ENCODE measurements around the gene GMDS. TPM values are rescaled to one million over a fixed set of nuclear protein-coding genes. Genes with fewer than 3 reads are reported as not detected.

Gene GMDS
- total RNA-seq, 1 experiment from 2014 or later = 31.1 TPM

GRCh38 chr6:2237001-2237400, 8.4 kb downstream of the GMDS start:
- Histone ChIP-seq H3K4me1 (no peaks in the 10 kb centered on the region), H3K4me3 (ENCODE audit: low read depth, low read length) (no peak overlapping the region), H3K27me3 (replicated peaks; ENCODE audit: control insufficient read depth, insufficient read depth, low read length) (no peaks in the 10 kb centered on the region), H3K9me3 (no peaks in the 10 kb centered on the region), H3K36me3 (ENCODE audit: control insufficient read depth, insufficient read depth, low read length) (no peaks in the 10 kb centered on the region)
- Mint-ChIP-seq H3K4me3 (ENCODE audit: unreplicated experiment) (no peak overlapping the region), H3K36me3 (ENCODE audit: insufficient read depth, unreplicated experiment) (no peaks in the 10 kb centered on the region), H3K27ac (ENCODE audit: unreplicated experiment) (no peak overlapping the region), H3K9me3 (ENCODE audit: unreplicated experiment) (no peaks in the 10 kb centered on the region), H3K4me1 (ENCODE audit: low read depth, unreplicated experiment) (no peaks in the 10 kb centered on the region), H3K27me3 (ENCODE audit: insufficient read depth, unreplicated experiment) (no peaks in the 10 kb centered on the region)
- intact Hi-C loops (cut with micrococcal nuclease; ENCODE audit: unreplicated experiment) = no loop called here
- TF ChIP-seq CTCF (IDR thresholded peaks at IDR 0.05; ENCODE audit: insufficient read depth in 1 of 2, low read depth in 1 of 2, low read length in 1 of 2, severe bottlenecking in 1 of 2, unreplicated experiment in 1 of 2) = no peak
- ChIA-PET CTCF (interaction anchor here (1.1 kb wide), 1 partner anchor 28 kb away, joined by 3 read pairs; no protein-coding TSS in a partner anchor), POLR2A (no interaction called here)
- BruUV-seq (replicated peaks) = no TSS peak
- DNase-seq = no peak

- Histone ChIP-seq H3K9me3 (no peaks in the 10 kb centered on the region), H3K27me3 (replicated peaks; ENCODE audit: control insufficient read depth, insufficient read depth, low read length) (no peaks in the 10 kb centered on the region), H3K4me1 (no peaks in the 10 kb centered on the region), H3K4me3 (ENCODE audit: low read depth, low read length) (no peak overlapping the region), H3K36me3 (ENCODE audit: control insufficient read depth, insufficient read depth, low read length) (no peaks in the 10 kb centered on the region)
- ChIA-PET CTCF (interaction anchor here (1.0 to 1.1 kb wide), 2 partner anchors 27 kb away, joined by 3 read pairs; no protein-coding TSS in a partner anchor), POLR2A (no interaction called here)
- H3K27ac Mint-ChIP-seq (ENCODE audit: unreplicated experiment) = no peak overlapping the region
- no TSS peak for BruUV-seq (replicated peaks)
- no peaks in the 10 kb centered on the region for H3K27me3 Mint-ChIP-seq (ENCODE audit: insufficient read depth, unreplicated experiment)
- no peak overlapping the region for H3K4me3 Mint-ChIP-seq (ENCODE audit: unreplicated experiment)
- DNase-seq = no peak
- intact Hi-C loops (cut with micrococcal nuclease; ENCODE audit: unreplicated experiment) = no loop called here
- no peaks in the 10 kb centered on the region for H3K4me1 Mint-ChIP-seq (ENCODE audit: low read depth, unreplicated experiment)
- no peaks in the 10 kb centered on the region for H3K36me3 Mint-ChIP-seq (ENCODE audit: insufficient read depth, unreplicated experiment)
- TF ChIP-seq CTCF (IDR thresholded peaks at IDR 0.05; ENCODE audit: insufficient read depth in 1 of 2, low read depth in 1 of 2, low read length in 1 of 2, severe bottlenecking in 1 of 2, unreplicated experiment in 1 of 2) = no peak
- no peaks in the 10 kb centered on the region for H3K9me3 Mint-ChIP-seq (ENCODE audit: unreplicated experiment)
Measured at GRCh38 chr6:2235777-2236495, 9.5 kb downstream of the GMDS start.

- H3K27me3 Mint-ChIP-seq (ENCODE audit: insufficient read depth, unreplicated experiment) = no peaks in the 10 kb centered on the region
- no peaks in the 10 kb centered on the region for H3K9me3 Mint-ChIP-seq (ENCODE audit: unreplicated experiment)
- no peak for DNase-seq
- no peaks in the 10 kb centered on the region for H3K36me3 Mint-ChIP-seq (ENCODE audit: insufficient read depth, unreplicated experiment)
- intact Hi-C loops (cut with micrococcal nuclease; ENCODE audit: unreplicated experiment) = no loop called here
- H3K4me1 ChIP-seq = peaks cover 4% of the 10 kb centered on the region
- ChIA-PET CTCF (no interaction called here), POLR2A (no interaction called here)
- no peaks in the 10 kb centered on the region for H3K27me3 ChIP-seq (replicated peaks; ENCODE audit: control insufficient read depth, insufficient read depth, low read length)
- H3K27ac Mint-ChIP-seq (ENCODE audit: unreplicated experiment) = no peak overlapping the region
- H3K4me1 Mint-ChIP-seq (ENCODE audit: low read depth, unreplicated experiment) = no peaks in the 10 kb centered on the region
- no peak overlapping the region for H3K4me3 ChIP-seq (ENCODE audit: low read depth, low read length)
- no TSS peak for BruUV-seq (replicated peaks)
- H3K9me3 ChIP-seq = no peaks in the 10 kb centered on the region
- H3K4me3 Mint-ChIP-seq (ENCODE audit: unreplicated experiment) = no peak overlapping the region
- H3K36me3 ChIP-seq (ENCODE audit: control insufficient read depth, insufficient read depth, low read length) = no peaks in the 10 kb centered on the region
- no peak for TF ChIP-seq CTCF (IDR thresholded peaks at IDR 0.05; ENCODE audit: insufficient read depth in 1 of 2, low read depth in 1 of 2, low read length in 1 of 2, severe bottlenecking in 1 of 2, unreplicated experiment in 1 of 2)
Measured at GRCh38 chr6:2232445-2232844, 13.0 kb downstream of the GMDS start.

All from Caco-2 (cell line).